Trophoblast cell (in vitro differentiated cells and primary cell): ENCODE measurements around the gene NRG2.

ENCODE experiments used
- DNase-seq, 2 donors: peaks; one replicate each; pipeline ENCODE4 v3.0.0-alpha.2; 2016
- H2AFZ ChIP-seq: 2 replicates; pipeline ENCODE4 v1.6.1; 2013; ENCODE audit warnings: low read length, moderate library complexity, mild to moderate bottlenecking; ENCODE audit not compliant: insufficient read depth, poor library complexity
- H2AK5ac ChIP-seq: 2 replicates; pipeline ENCODE4 v1.6.1; 2013; ENCODE audit warnings: mild to moderate bottlenecking, low read length
- H2BK120ac ChIP-seq: 2 replicates; pipeline ENCODE4 v1.6.1; 2013; ENCODE audit warnings: low read length, mild to moderate bottlenecking, moderate library complexity; ENCODE audit not compliant: insufficient read depth, poor library complexity
- H2BK12ac ChIP-seq: 2 replicates; pipeline ENCODE4 v1.6.1; 2013; ENCODE audit warnings: mild to moderate bottlenecking, low read length, moderate library complexity
- H2BK5ac ChIP-seq: 2 replicates; pipeline ENCODE4 v1.6.1; 2013; ENCODE audit warnings: low read length, low read depth, moderate library complexity, mild to moderate bottlenecking; ENCODE audit not compliant: poor library complexity
- H3K14ac ChIP-seq: 2 replicates; pipeline ENCODE4 v1.6.1; 2013; ENCODE audit warnings: mild to moderate bottlenecking, low read length
- H3K18ac ChIP-seq: 2 replicates; pipeline ENCODE4 v1.6.1; 2013; ENCODE audit warnings: mild to moderate bottlenecking, low read length
- H3K23ac ChIP-seq: 2 replicates; pipeline ENCODE4 v1.6.1; 2013; ENCODE audit warnings: low read length
- H3K27ac ChIP-seq: 2 replicates; pipeline ENCODE4 v1.5.1; 2013; ENCODE audit warnings: low read depth, mild to moderate bottlenecking, inconsistent platforms, low read length, moderate library complexity
- H3K27me3 ChIP-seq: 2 replicates; pipeline ENCODE4 v1.6.1; 2013; ENCODE audit warnings: inconsistent platforms, mild to moderate bottlenecking, low read length, moderate library complexity; ENCODE audit not compliant: insufficient read depth
- H3K36me3 ChIP-seq, 2 experiments: 1 replicate in 1 of 2; 2 replicates in 1 of 2; pipeline ENCODE4 v1.6.1; 2013; ENCODE audit warnings: low read length in 2 of 2, mild to moderate bottlenecking in 2 of 2, moderate library complexity in 1 of 2; ENCODE audit not compliant: insufficient read depth in 2 of 2, control insufficient read depth in 1 of 2
- H3K4ac ChIP-seq: 2 replicates; pipeline ENCODE4 v1.6.1; 2013; ENCODE audit warnings: low read depth, mild to moderate bottlenecking, low read length, moderate library complexity
- H3K4me1 ChIP-seq, 2 experiments: 1 replicate in 1 of 2; 2 replicates in 1 of 2; pipeline ENCODE4 v1.6.1; 2013; ENCODE audit warnings: low read length in 2 of 2, mild to moderate bottlenecking in 2 of 2, moderate library complexity in 1 of 2; ENCODE audit not compliant: insufficient read depth in 2 of 2, control insufficient read depth in 1 of 2
- H3K4me2 ChIP-seq: 2 replicates; pipeline ENCODE4 v1.6.1; 2013; ENCODE audit warnings: inconsistent platforms, mild to moderate bottlenecking, low read length, moderate library complexity
- H3K4me3 ChIP-seq: 2 replicates; pipeline ENCODE4 v1.5.1; 2013; ENCODE audit warnings: mild to moderate bottlenecking, low read depth, low read length, inconsistent platforms
- H3K79me1 ChIP-seq: one replicate; pipeline ENCODE4 v1.6.1; 2013; ENCODE audit warnings: low read length
- H3K79me2 ChIP-seq: 2 replicates; pipeline ENCODE4 v1.6.1; 2013; ENCODE audit warnings: low read length, mild to moderate bottlenecking; ENCODE audit not compliant: control insufficient read depth, insufficient read depth, poor library complexity
- H3K9ac ChIP-seq: 2 replicates; pipeline ENCODE4 v1.6.1; 2013; ENCODE audit warnings: mild to moderate bottlenecking, low read length
- H3K9me3 ChIP-seq: 2 replicates; pipeline ENCODE4 v1.6.1; 2013; ENCODE audit warnings: low read depth, mild to moderate bottlenecking, control low read depth, inconsistent platforms, low read length; ENCODE audit not compliant: insufficient read depth
- H4K12ac ChIP-seq: 2 replicates; pipeline ENCODE4 v1.6.1; 2013; ENCODE audit warnings: low read depth, mild to moderate bottlenecking, low read length, moderate library complexity
- H4K8ac ChIP-seq: 2 replicates; pipeline ENCODE4 v1.6.1; 2013; ENCODE audit warnings: low read depth, mild to moderate bottlenecking, low read length, moderate library complexity
- H4K91ac ChIP-seq: one replicate; pipeline ENCODE4 v1.6.1; 2013; ENCODE audit warnings: low read depth, mild to moderate bottlenecking, low read length, moderate library complexity
- WGBS: extraction: QIAGEN DNeasy Blood & Tissue Kit; methylation state at CpG from one replicate; pipeline ENCODE4 v1.1.7; 2013; ENCODE audit warnings: missing lambda C conversion rate; ENCODE audit not compliant: insufficient read length, insufficient coverage; ENCODE audit errors: extremely low coverage; 5-methylcytosine and 5-hydroxymethylcytosine counted together

Gene NRG2

DNA sequence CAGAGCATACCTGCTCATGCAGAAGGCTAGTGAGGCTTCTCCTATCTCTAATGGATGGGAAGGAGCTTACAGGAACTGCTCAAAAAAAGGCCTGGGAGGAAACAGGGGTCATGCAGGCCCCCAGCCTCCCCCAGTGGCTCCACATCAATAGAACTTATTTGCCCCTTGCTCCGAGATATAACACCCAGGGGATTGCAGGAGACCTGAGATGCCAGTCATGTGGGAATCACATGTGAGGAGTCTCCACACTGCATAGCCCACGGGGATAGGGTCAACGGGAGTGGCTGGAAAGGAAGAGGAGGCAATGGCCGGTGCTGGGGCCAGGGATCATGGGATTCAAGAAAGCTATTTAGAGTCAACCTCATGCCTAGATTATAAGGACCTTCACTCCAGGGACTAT, 76.2 kb downstream of the NRG2 start:
- no peak overlapping the region for H3K14ac ChIP-seq
- WGBS: no CpG with 5 or more reads among the region's 4 CpGs
- no peak for DNase-seq
- no peak overlapping the region for H2BK12ac ChIP-seq
- no peaks in the 10 kb centered on the region for H3K36me3 ChIP-seq
- peaks cover 1% of the 10 kb centered on the region for H3K9me3 ChIP-seq
- H4K8ac ChIP-seq: no peak overlapping the region
- H3K4me2 ChIP-seq: no peak overlapping the region
- no peak overlapping the region for H3K9ac ChIP-seq
- H3K27ac ChIP-seq: no peak overlapping the region
- no peak overlapping the region for H3K4ac ChIP-seq
- no peak overlapping the region for H3K18ac ChIP-seq
- no peak overlapping the region for H2AK5ac ChIP-seq
- no peak overlapping the region for H2BK5ac ChIP-seq
- H3K23ac ChIP-seq: no peak overlapping the region
- no peaks in the 10 kb centered on the region for H3K4me1 ChIP-seq
- H2AFZ ChIP-seq: no peak overlapping the region
- no peaks in the 10 kb centered on the region for H3K79me1 ChIP-seq
- H3K27me3 ChIP-seq: no peaks in the 10 kb centered on the region
- H3K79me2 ChIP-seq: no peaks in the 10 kb centered on the region
- no peak overlapping the region for H2BK120ac ChIP-seq
- H3K4me3 ChIP-seq: no peak overlapping the region
- H4K12ac ChIP-seq: no peak overlapping the region
- no peak overlapping the region for H4K91ac ChIP-seq

DNA sequence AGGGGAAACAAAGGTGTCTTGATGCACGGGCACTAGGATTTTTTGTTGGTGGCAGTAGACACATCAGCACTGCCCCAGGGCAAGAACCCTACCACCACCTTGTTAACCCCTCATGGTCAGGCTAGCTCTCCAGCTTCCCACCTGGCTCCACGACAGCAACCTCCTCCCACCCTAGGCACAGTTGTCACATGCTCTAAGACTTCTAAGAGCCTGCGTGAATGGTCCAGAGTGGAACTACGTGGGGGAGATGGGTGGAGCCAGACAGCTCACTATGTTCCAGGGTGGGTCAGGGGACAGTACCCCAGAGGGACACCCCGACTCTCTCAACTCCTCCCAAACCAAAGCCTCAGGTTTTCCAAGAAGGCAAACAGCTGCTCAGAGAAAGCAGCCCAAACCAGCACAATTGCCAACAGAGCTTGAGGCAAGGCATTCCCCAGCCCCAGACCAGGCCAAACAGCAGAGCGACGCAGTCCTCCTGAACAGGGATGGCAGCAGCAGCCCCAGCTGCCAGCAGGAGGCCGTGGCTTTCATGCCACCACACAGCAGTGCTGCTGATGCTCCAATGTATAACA, 78.0 kb downstream of the NRG2 start:
- Histone ChIP-seq H4K8ac (no peak overlapping the region), H3K27ac (no peak overlapping the region), H3K4me1 (no peaks in the 10 kb centered on the region), H3K79me2 (no peaks in the 10 kb centered on the region), H2BK120ac (no peak overlapping the region), H3K4ac (no peak overlapping the region), H4K12ac (no peak overlapping the region), H3K4me2 (no peak overlapping the region), H2AK5ac (no peak overlapping the region), H3K79me1 (no peaks in the 10 kb centered on the region), H2BK5ac (no peak overlapping the region), H3K36me3 (no peaks in the 10 kb centered on the region), H3K18ac (no peak overlapping the region), H3K27me3 (no peaks in the 10 kb centered on the region), H3K4me3 (no peak overlapping the region), H3K14ac (no peak overlapping the region), H2BK12ac (no peak overlapping the region), H3K9ac (no peak overlapping the region), H3K9me3 (peaks cover 1% of the 10 kb centered on the region), H2AFZ (no peak overlapping the region), H4K91ac (no peak overlapping the region), H3K23ac (no peak overlapping the region)
- no peak for DNase-seq
- WGBS: no CpG with 5 or more reads among the region's 8 CpGs

DNA sequence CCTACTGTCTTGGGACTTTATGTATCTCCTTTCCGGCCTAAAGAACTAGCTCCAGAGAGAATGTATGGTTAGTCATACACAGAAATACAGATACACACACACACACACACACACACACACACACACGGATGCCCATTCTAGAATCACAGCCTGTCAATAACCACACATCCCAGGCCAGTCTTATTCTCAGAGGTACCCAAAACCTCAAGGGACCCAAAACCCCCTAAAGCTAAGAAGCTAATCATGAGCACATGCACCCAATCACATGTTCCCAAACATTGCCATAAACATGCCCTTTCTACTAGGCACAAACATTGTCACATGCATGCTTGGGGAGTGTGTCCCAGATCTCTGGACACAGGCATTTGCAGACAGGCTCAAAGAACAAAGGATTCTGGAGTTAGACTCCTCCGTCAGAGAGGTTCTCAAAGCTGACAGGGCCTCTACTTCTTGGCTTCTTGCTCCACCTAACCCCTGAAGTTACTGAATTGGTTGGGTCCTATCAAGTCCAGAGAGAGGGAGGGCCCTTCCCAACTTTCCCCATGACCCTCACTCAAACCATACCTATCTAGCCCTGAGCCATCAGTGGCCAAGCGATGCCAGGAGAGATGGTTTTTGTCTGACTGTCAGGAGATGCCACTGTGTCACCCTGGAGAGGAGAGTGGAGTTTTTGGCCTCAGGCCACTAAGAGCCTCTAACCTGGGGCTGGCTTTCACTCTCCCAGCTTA, 78.7 kb downstream of the NRG2 start:
- peaks cover 1% of the 10 kb centered on the region for H3K9me3 ChIP-seq
- no peak overlapping the region for H2AFZ ChIP-seq
- no peak overlapping the region for H3K27ac ChIP-seq
- H3K27me3 ChIP-seq: no peaks in the 10 kb centered on the region
- no peak overlapping the region for H4K91ac ChIP-seq
- H3K14ac ChIP-seq: no peak overlapping the region
- no peak overlapping the region for H2BK5ac ChIP-seq
- H3K79me2 ChIP-seq: no peaks in the 10 kb centered on the region
- no peak overlapping the region for H3K23ac ChIP-seq
- no peak for DNase-seq
- no peak overlapping the region for H2BK12ac ChIP-seq
- H3K4ac ChIP-seq: no peak overlapping the region
- no peak overlapping the region for H3K4me2 ChIP-seq
- H3K4me3 ChIP-seq: no peak overlapping the region
- H4K8ac ChIP-seq: no peak overlapping the region
- H2BK120ac ChIP-seq: no peak overlapping the region
- H3K4me1 ChIP-seq: no peaks in the 10 kb centered on the region
- H3K79me1 ChIP-seq: no peaks in the 10 kb centered on the region
- no CpG with 5 or more reads among the region's 4 CpGs for WGBS
- no peak overlapping the region for H3K9ac ChIP-seq
- H3K18ac ChIP-seq: no peak overlapping the region
- no peak overlapping the region for H4K12ac ChIP-seq
- H3K36me3 ChIP-seq: no peaks in the 10 kb centered on the region
- no peak overlapping the region for H2AK5ac ChIP-seq

DNA sequence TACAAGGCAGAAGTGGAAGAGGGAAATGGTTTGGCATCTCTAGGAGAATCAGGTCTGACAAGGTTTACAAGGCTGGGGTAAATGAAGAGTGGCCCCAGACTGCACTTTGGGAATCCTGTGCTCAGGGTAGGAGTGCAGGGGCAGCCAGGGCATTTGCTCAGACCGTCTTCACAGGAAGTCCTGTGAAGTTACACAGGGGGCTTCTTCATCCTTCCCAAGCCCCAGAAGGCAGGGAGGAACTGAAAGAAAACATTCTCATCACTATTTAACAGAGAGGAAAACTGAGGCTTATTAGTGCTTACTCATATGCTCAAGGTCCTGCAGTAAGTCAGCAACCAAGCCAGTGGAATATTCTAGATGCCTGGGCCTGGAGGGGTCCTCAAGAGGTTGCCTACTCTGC, 80.7 kb downstream of the NRG2 start:
- H3K79me2 ChIP-seq: no peaks in the 10 kb centered on the region
- H3K4ac ChIP-seq: no peak overlapping the region
- H3K4me2 ChIP-seq: no peak overlapping the region
- DNase-seq: no peak
- H3K9me3 ChIP-seq: peaks cover 1% of the 10 kb centered on the region
- no peak overlapping the region for H3K4me3 ChIP-seq
- no CpG with 5 or more reads among the region's 1 CpG for WGBS
- H4K8ac ChIP-seq: no peak overlapping the region
- H3K79me1 ChIP-seq: no peaks in the 10 kb centered on the region
- H4K91ac ChIP-seq: no peak overlapping the region
- no peak overlapping the region for H2BK120ac ChIP-seq
- no peaks in the 10 kb centered on the region for H3K27me3 ChIP-seq
- H3K14ac ChIP-seq: no peak overlapping the region
- no peak overlapping the region for H3K18ac ChIP-seq
- H2AFZ ChIP-seq: no peak overlapping the region
- H2BK5ac ChIP-seq: no peak overlapping the region
- no peak overlapping the region for H2AK5ac ChIP-seq
- no peaks in the 10 kb centered on the region for H3K4me1 ChIP-seq
- H3K9ac ChIP-seq: no peak overlapping the region
- H2BK12ac ChIP-seq: no peak overlapping the region
- no peak overlapping the region for H4K12ac ChIP-seq
- H3K23ac ChIP-seq: no peak overlapping the region
- no peaks in the 10 kb centered on the region for H3K36me3 ChIP-seq
- H3K27ac ChIP-seq: no peak overlapping the region
